ENCODE data around the gene MBD6.
A peak's percentile ranks its signal among the peaks of the same experiment; 100 is the strongest.
"Not testable (repeated sequence)": the region's sequence is repeated elsewhere in the genome, so short reads cannot be mapped to it uniquely, and the experiment has no call there.

Gene MBD6

GRCh38 chr12:57495051-57495701 lies 27.4 kb upstream of the MBD6 start:
- Mint-ChIP-seq H3K36me3 (ENCODE audit: insufficient read depth) (peaks cover 65% of the 10 kb centered on the region), H3K4me1 (peaks cover 16% of the 10 kb centered on the region)
- H3K9me3 Mint-ChIP-seq; ATAC-seq (replicated peaks; ENCODE audit: extremely low read depth, poor library complexity, severe bottlenecking); H3K4me3 Mint-ChIP-seq; H3K27me3 Mint-ChIP-seq; H3K27ac Mint-ChIP-seq (ENCODE audit: low read depth); DNase-seq (ENCODE audit: low spot score in 2 of 2): not testable (repeated sequence)

- H3K27ac Mint-ChIP-seq (ENCODE audit: low read depth) = peak overlapping the region; percentile 2
- ATAC-seq (replicated peaks; ENCODE audit: extremely low read depth, poor library complexity, severe bottlenecking) = no peak
These were observed 25.8 kb upstream of the MBD6 start for GRCh38 chr12:57496822-57497221.

GRCh38 chr12:57497223-57498131 lies 25.1 kb upstream of the MBD6 start:
- DNase-seq (ENCODE audit: low spot score in 2 of 2) = no peak
- Mint-ChIP-seq H3K27ac (ENCODE audit: low read depth) (peak overlapping the region; percentile 2), H3K4me1 (peaks cover 10% of the 10 kb centered on the region), H3K9me3 (no peaks in the 10 kb centered on the region), H3K36me3 (ENCODE audit: insufficient read depth) (peaks cover 62% of the 10 kb centered on the region), H3K27me3 (no peaks in the 10 kb centered on the region), H3K4me3 (no peak overlapping the region)
- ATAC-seq (replicated peaks; ENCODE audit: extremely low read depth, poor library complexity, severe bottlenecking) = no peak

More at GRCh38 chr12:57496822-57497221, 25.8 kb upstream of the MBD6 start:
- no peaks in the 10 kb centered on the region for H3K27me3 Mint-ChIP-seq
- no peak overlapping the region for H3K4me3 Mint-ChIP-seq
- peaks cover 10% of the 10 kb centered on the region for H3K4me1 Mint-ChIP-seq
- H3K9me3 Mint-ChIP-seq = no peaks in the 10 kb centered on the region
- DNase-seq (ENCODE audit: low spot score in 2 of 2) = no peak
- H3K36me3 Mint-ChIP-seq (ENCODE audit: insufficient read depth) = peaks cover 65% of the 10 kb centered on the region

GRCh38 chr12:57498132-57498502 lies 24.5 kb upstream of the MBD6 start:
- Mint-ChIP-seq H3K9me3 (no peaks in the 10 kb centered on the region), H3K27me3 (no peaks in the 10 kb centered on the region), H3K4me3 (no peak overlapping the region), H3K27ac (ENCODE audit: low read depth) (no peak overlapping the region), H3K4me1 (peaks cover 10% of the 10 kb centered on the region), H3K36me3 (ENCODE audit: insufficient read depth) (peaks cover 59% of the 10 kb centered on the region)
- DNase-seq (ENCODE audit: low spot score in 2 of 2) (no peak), ATAC-seq (replicated peaks; ENCODE audit: extremely low read depth, poor library complexity, severe bottlenecking) (no peak)

- Mint-ChIP-seq H3K36me3 (ENCODE audit: insufficient read depth) (peaks cover 63% of the 10 kb centered on the region), H3K27ac (ENCODE audit: low read depth) (no peak overlapping the region), H3K4me1 (peaks cover 10% of the 10 kb centered on the region), H3K4me3 (no peak overlapping the region), H3K9me3 (no peaks in the 10 kb centered on the region), H3K27me3 (no peaks in the 10 kb centered on the region)
- ATAC-seq (replicated peaks; ENCODE audit: extremely low read depth, poor library complexity, severe bottlenecking) (no peak), DNase-seq (ENCODE audit: low spot score in 2 of 2) (no peak)
These were observed 24.1 kb upstream of the MBD6 start for GRCh38 chr12:57498571-57498970.

GRCh38 chr12:57500213-57500612 lies 22.4 kb upstream of the MBD6 start:
- Mint-ChIP-seq H3K4me3 (no peak overlapping the region), H3K27ac (ENCODE audit: low read depth) (no peak overlapping the region), H3K9me3 (no peaks in the 10 kb centered on the region), H3K4me1 (peaks cover 10% of the 10 kb centered on the region), H3K36me3 (ENCODE audit: insufficient read depth) (peaks cover 73% of the 10 kb centered on the region), H3K27me3 (no peaks in the 10 kb centered on the region)
- ATAC-seq (replicated peaks; ENCODE audit: extremely low read depth, poor library complexity, severe bottlenecking) (no peak), DNase-seq (ENCODE audit: low spot score in 2 of 2) (no peak)

- H3K36me3 Mint-ChIP-seq (ENCODE audit: insufficient read depth) = peaks cover 80% of the 10 kb centered on the region
- H3K4me1 Mint-ChIP-seq; H3K4me3 Mint-ChIP-seq; H3K9me3 Mint-ChIP-seq; ATAC-seq (replicated peaks; ENCODE audit: extremely low read depth, poor library complexity, severe bottlenecking); DNase-seq (ENCODE audit: low spot score in 2 of 2); H3K27me3 Mint-ChIP-seq; H3K27ac Mint-ChIP-seq (ENCODE audit: low read depth): not testable (repeated sequence)
These were observed 20.2 kb upstream of the MBD6 start for GRCh38 chr12:57502311-57502969.

GRCh38 chr12:57506541-57506940 lies 16.1 kb upstream of the MBD6 start:
- H3K27ac Mint-ChIP-seq (ENCODE audit: low read depth); H3K27me3 Mint-ChIP-seq; H3K4me1 Mint-ChIP-seq; H3K9me3 Mint-ChIP-seq; DNase-seq (ENCODE audit: low spot score in 2 of 2); H3K4me3 Mint-ChIP-seq; ATAC-seq (replicated peaks; ENCODE audit: extremely low read depth, poor library complexity, severe bottlenecking): not testable (repeated sequence)
- H3K36me3 Mint-ChIP-seq (ENCODE audit: insufficient read depth) = peaks cover 56% of the 10 kb centered on the region

- H3K27me3 Mint-ChIP-seq; H3K27ac Mint-ChIP-seq (ENCODE audit: low read depth); H3K9me3 Mint-ChIP-seq; DNase-seq (ENCODE audit: low spot score in 2 of 2); H3K4me1 Mint-ChIP-seq; ATAC-seq (replicated peaks; ENCODE audit: extremely low read depth, poor library complexity, severe bottlenecking); H3K4me3 Mint-ChIP-seq: not testable (repeated sequence)
- H3K36me3 Mint-ChIP-seq (ENCODE audit: insufficient read depth) = peaks cover 58% of the 10 kb centered on the region
These were observed 14.8 kb upstream of the MBD6 start for GRCh38 chr12:57507796-57508195.

- Mint-ChIP-seq H3K36me3 (ENCODE audit: insufficient read depth) (peaks cover 53% of the 10 kb centered on the region), H3K27ac (ENCODE audit: low read depth) (no peak overlapping the region), H3K4me3 (no peak overlapping the region), H3K9me3 (no peaks in the 10 kb centered on the region), H3K4me1 (no peaks in the 10 kb centered on the region), H3K27me3 (no peaks in the 10 kb centered on the region)
- no peak for DNase-seq (ENCODE audit: low spot score in 2 of 2)
- ATAC-seq (replicated peaks; ENCODE audit: extremely low read depth, poor library complexity, severe bottlenecking) = no peak
These were observed 11.5 kb upstream of the MBD6 start for GRCh38 chr12:57511161-57511560.

- ATAC-seq (replicated peaks; ENCODE audit: extremely low read depth, poor library complexity, severe bottlenecking) (no peak), DNase-seq (ENCODE audit: low spot score in 2 of 2) (no peak)
- H3K4me3 Mint-ChIP-seq = no peak overlapping the region
- H3K36me3 Mint-ChIP-seq (ENCODE audit: insufficient read depth) = peaks cover 49% of the 10 kb centered on the region
- H3K9me3 Mint-ChIP-seq = no peaks in the 10 kb centered on the region
- H3K27me3 Mint-ChIP-seq = no peaks in the 10 kb centered on the region
- peak overlapping the region; percentile 65 for H3K27ac Mint-ChIP-seq (ENCODE audit: low read depth)
- H3K4me1 Mint-ChIP-seq = peaks cover under 1% of the 10 kb centered on the region
These were observed 10.9 kb upstream of the MBD6 start for GRCh38 chr12:57511588-57512325.

GRCh38 chr12:57512665-57513064 lies 10.0 kb upstream of the MBD6 start:
- DNase-seq (ENCODE audit: low spot score in 2 of 2) = no peak
- H3K27me3 Mint-ChIP-seq = no peaks in the 10 kb centered on the region
- ATAC-seq (replicated peaks; ENCODE audit: extremely low read depth, poor library complexity, severe bottlenecking) = no peak
- H3K4me3 Mint-ChIP-seq = no peak overlapping the region
- H3K36me3 Mint-ChIP-seq (ENCODE audit: insufficient read depth) = peaks cover 54% of the 10 kb centered on the region
- peaks cover 5% of the 10 kb centered on the region for H3K4me1 Mint-ChIP-seq
- no peaks in the 10 kb centered on the region for H3K9me3 Mint-ChIP-seq
- peak overlapping the region; percentile 65 for H3K27ac Mint-ChIP-seq (ENCODE audit: low read depth)
